Measurements from ENCODE around the gene SUN3.

GRCh38 chr7:47962262-47962661 lies 66.6 kb downstream of the SUN3 start:
- TF ChIP-seq CTCF (IDR thresholded peaks at IDR 0.05): no peak
- TF ChIP-seq POLR2A (IDR thresholded peaks at IDR 0.05): no peak
- no peak for TF ChIP-seq POLR2AphosphoS5 (IDR thresholded peaks at IDR 0.05; ENCODE audit: insufficient read depth in 1 of 2, low read depth in 1 of 2)

All from vagina (tissue), 2 donors.